ENCODE results near the gene KCNE4. TPM values are rescaled to one million over a fixed set of nuclear protein-coding genes. Genes with fewer than 3 reads are reported as not detected.

The KCNE4 gene
- total RNA-seq, 2 experiments from 2014 or later, result not detected

Other genes starting within 250 kb of the KCNE4 start
- 10 to 100 TPM; 49.5 to 57.2 TPM for gene ACSL3, start 191.2 kb upstream of the KCNE4 start, total RNA-seq

All from activated CD4-positive, alpha-beta memory T cell treated with anti-CD3 and anti-CD28 coated beads, Interleukin-2, amount 10 ng/mL, durations not matched to agents 7 days and 5 days (primary cell).